Gastrocnemius medialis (tissue), 4 donors: ENCODE results near the gene ADGRF5. TPM values are rescaled to one million over a fixed set of nuclear protein-coding genes. Genes with fewer than 3 reads are reported as not detected.

ENCODE experiments used
- ATAC-seq, 2 donors: fragments of 150-250 bp; one replicate each; pipeline ENCODE4 v1.9.1; 2016
- DNase-seq, 2 donors: peaks; one replicate each; pipeline ENCODE4 v3.0.0-alpha.2; 2019
- H3K27ac ChIP-seq, 4 donors: fragments of 200-600 bp; sonication (generic); 1 replicate in 1 of 4; 2 replicates in 3 of 4; pipeline ENCODE4 v1.5.1; 2016 to 2018; ENCODE audit warnings: mild to moderate bottlenecking in 2 of 4, moderate library complexity in 1 of 4
- H3K27me3 ChIP-seq, 3 donors: fragments of 200-600 bp; sonication (generic) in 2 of 3; 1 replicate in 1 of 3; 2 replicates in 2 of 3; pipeline versions ENCODE4 v1.5.1 to v1.6.0; 2016 to 2019; ENCODE audit warnings: mild to moderate bottlenecking in 1 of 3, moderate library complexity in 1 of 3
- H3K36me3 ChIP-seq, 2 donors: fragments of 200-600 bp; sonication (generic) in 1 of 2; one replicate each; pipeline ENCODE4 v1.5.1; 2017 to 2018
- H3K4me1 ChIP-seq, 2 donors: fragments of 200-600 bp; sonication (generic) in 1 of 2; one replicate each; pipeline ENCODE4 v1.5.1; 2016 to 2017; ENCODE audit warnings: mild to moderate bottlenecking in 2 of 2
- H3K4me3 ChIP-seq, 4 donors: fragments of 200-600 bp; sonication (generic) in 3 of 4; 1 replicate in 1 of 4; 2 replicates in 3 of 4; pipeline ENCODE4 v1.5.1; 2016 to 2019; ENCODE audit warnings: mild to moderate bottlenecking in 2 of 4
- H3K9me3 ChIP-seq, 3 donors: fragments of 200-600 bp; sonication (generic) in 2 of 3; 1 replicate in 1 of 3; 2 replicates in 2 of 3; pipeline ENCODE4 v1.5.1; 2016 to 2019
- CTCF ChIP-seq, 5 experiments: fragments of 450-650 bp in 3 of 5; fragments of 200-600 bp in 2 of 5; sonication (generic) in 2 of 5; IDR thresholded peaks in 4 of 5; conservative IDR thresholded peaks in 1 of 5; 1 replicate in 4 of 5; 2 replicates in 1 of 5; pipeline ENCODE4 v1.5.1; 2016 to 2019; ENCODE audit warnings: antibody characterized with exemption in 5 of 5, mild to moderate bottlenecking in 3 of 5, moderate library complexity in 3 of 5
- POLR2A ChIP-seq, 2 donors: fragments of 450-650 bp; IDR thresholded peaks; one replicate each; pipeline ENCODE4 v1.6.1; 2017; ENCODE audit warnings: antibody characterized with exemption in 2 of 2, mild to moderate bottlenecking in 2 of 2, moderate library complexity in 2 of 2
- in situ Hi-C, 4 donors: fragments of 200-750 bp; cut with MboI; loops; one replicate each; pipeline versions ENCODE4 v1.15.0 to v1.8.0; 2017; ENCODE audit warnings: low sequenced_read_pairs in 4 of 4
- intact Hi-C: fragments of 100-400 bp; cut with DNase I; formaldehyde crosslinking; loops from one replicate; pipeline ENCODE4 v1.15.1; 2023; ENCODE audit warnings: low total_unique reads
- total RNA-seq, 4 donors: library from RNA; depleted of rRNA; stranded (reverse); fragments of >200 nt; gene quantifications; one replicate each; pipeline versions ENCODE4 v1.1.0 to v1.2.3, GENCODE V29; 2016

The ADGRF5 gene
- total RNA-seq, 4 donors from 2014 or later = 27.6 to 49.2 (median 41.0) TPM

- H3K36me3 ChIP-seq = no peaks in the 10 kb centered on the region
- no peaks in the 10 kb centered on the region for H3K4me1 ChIP-seq
- H3K27ac ChIP-seq = no peak overlapping the region
- H3K27me3 ChIP-seq = no peaks in the 10 kb centered on the region
- intact Hi-C loops = no loop called here
- DNase-seq = no peak
- in situ Hi-C loops = no loop called here
- TF ChIP-seq POLR2A (IDR thresholded peaks at IDR 0.05) (no peak), CTCF (IDR thresholded peaks at IDR 0.05 in 4 of 5, conservative IDR thresholded peaks at IDR 0.05 in 1 of 5) (no peak)
- ATAC-seq = no peak
- H3K4me3 ChIP-seq = no peak overlapping the region
- H3K9me3 ChIP-seq = no peaks in the 10 kb centered on the region
These were observed 39.1 kb downstream of the ADGRF5 start for GRCh38 chr6:46882645-46883044.

GRCh38 chr6:46879003-46879402, 42.7 kb downstream of the ADGRF5 start:
- Histone ChIP-seq H3K4me3 (no peak overlapping the region), H3K36me3 (no peaks in the 10 kb centered on the region), H3K9me3 (no peaks in the 10 kb centered on the region), H3K4me1 (no peaks in the 10 kb centered on the region), H3K27ac (no peak overlapping the region), H3K27me3 (no peaks in the 10 kb centered on the region)
- in situ Hi-C loops (no loop called here), intact Hi-C loops (no loop called here)
- no peak for ATAC-seq
- DNase-seq = no peak
- TF ChIP-seq POLR2A (IDR thresholded peaks at IDR 0.05) (no peak), CTCF (IDR thresholded peaks at IDR 0.05 in 4 of 5, conservative IDR thresholded peaks at IDR 0.05 in 1 of 5) (no peak)

GRCh38 chr6:46876126-46876525, 45.6 kb downstream of the ADGRF5 start:
- ATAC-seq (no peak), DNase-seq (no peak)
- Histone ChIP-seq H3K36me3 (no peaks in the 10 kb centered on the region), H3K27me3 (no peaks in the 10 kb centered on the region), H3K4me3 (no peak overlapping the region), H3K4me1 (no peaks in the 10 kb centered on the region), H3K9me3 (no peaks in the 10 kb centered on the region), H3K27ac (no peak overlapping the region)
- in situ Hi-C loops (no loop called here), intact Hi-C loops (no loop called here)
- no peak for TF ChIP-seq CTCF (IDR thresholded peaks at IDR 0.05 in 4 of 5, conservative IDR thresholded peaks at IDR 0.05 in 1 of 5)

GRCh38 chr6:46867411-46867810, 54.3 kb downstream of the ADGRF5 start:
- no peaks in the 10 kb centered on the region for H3K4me1 ChIP-seq
- no peaks in the 10 kb centered on the region for H3K9me3 ChIP-seq
- TF ChIP-seq CTCF (IDR thresholded peaks at IDR 0.05 in 4 of 5, conservative IDR thresholded peaks at IDR 0.05 in 1 of 5) = no peak
- TF ChIP-seq POLR2A (IDR thresholded peaks at IDR 0.05) = no peak
- no peaks in the 10 kb centered on the region for H3K27me3 ChIP-seq
- in situ Hi-C loops (loop anchor here in 1 of 4 donors (25.0 kb wide), 1 partner anchor 445 kb away; the partner anchor contains the start of gene TNFRSF21), intact Hi-C loops (no loop called here)
- no peak overlapping the region for H3K27ac ChIP-seq
- DNase-seq = no peak
- no peak overlapping the region for H3K4me3 ChIP-seq
- ATAC-seq = no peak
- peaks cover 0 to 11% of the 10 kb centered on the region in 2 donors for H3K36me3 ChIP-seq

- H3K4me1 ChIP-seq = no peaks in the 10 kb centered on the region
- DNase-seq = no peak
- peaks cover 0 to 11% of the 10 kb centered on the region in 2 donors for H3K36me3 ChIP-seq
- in situ Hi-C loops (loop anchor here in 1 of 4 donors (25.0 kb wide), 1 partner anchor 447 kb away; the partner anchor contains the start of gene TNFRSF21), intact Hi-C loops (no loop called here)
- no peak for TF ChIP-seq POLR2A (IDR thresholded peaks at IDR 0.05)
- no peak for TF ChIP-seq CTCF (IDR thresholded peaks at IDR 0.05 in 4 of 5, conservative IDR thresholded peaks at IDR 0.05 in 1 of 5)
- no peaks in the 10 kb centered on the region for H3K27me3 ChIP-seq
- H3K4me3 ChIP-seq = no peak overlapping the region
- no peak for ATAC-seq
- no peak overlapping the region for H3K27ac ChIP-seq
- H3K9me3 ChIP-seq = no peaks in the 10 kb centered on the region
These were observed 56.5 kb downstream of the ADGRF5 start for GRCh38 chr6:46865221-46865620.
